ENCODE results near the gene PNPLA3.
A peak's percentile ranks its signal among the peaks of the same experiment; 100 is the strongest.

The PNPLA3 gene, protein sequence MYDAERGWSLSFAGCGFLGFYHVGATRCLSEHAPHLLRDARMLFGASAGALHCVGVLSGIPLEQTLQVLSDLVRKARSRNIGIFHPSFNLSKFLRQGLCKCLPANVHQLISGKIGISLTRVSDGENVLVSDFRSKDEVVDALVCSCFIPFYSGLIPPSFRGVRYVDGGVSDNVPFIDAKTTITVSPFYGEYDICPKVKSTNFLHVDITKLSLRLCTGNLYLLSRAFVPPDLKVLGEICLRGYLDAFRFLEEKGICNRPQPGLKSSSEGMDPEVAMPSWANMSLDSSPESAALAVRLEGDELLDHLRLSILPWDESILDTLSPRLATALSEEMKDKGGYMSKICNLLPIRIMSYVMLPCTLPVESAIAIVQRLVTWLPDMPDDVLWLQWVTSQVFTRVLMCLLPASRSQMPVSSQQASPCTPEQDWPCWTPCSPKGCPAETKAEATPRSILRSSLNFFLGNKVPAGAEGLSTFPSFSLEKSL

GRCh38 chr22:43923631-43924464 lies at the start of gene PNPLA3:
Gene PNPLA3 (plus strand): TSS chr22:43923805. CDS start chr22:43923912, 107 bp downstream.
- peak; percentile 95 for DNase-seq (ENCODE audit: low spot score)

DNA sequence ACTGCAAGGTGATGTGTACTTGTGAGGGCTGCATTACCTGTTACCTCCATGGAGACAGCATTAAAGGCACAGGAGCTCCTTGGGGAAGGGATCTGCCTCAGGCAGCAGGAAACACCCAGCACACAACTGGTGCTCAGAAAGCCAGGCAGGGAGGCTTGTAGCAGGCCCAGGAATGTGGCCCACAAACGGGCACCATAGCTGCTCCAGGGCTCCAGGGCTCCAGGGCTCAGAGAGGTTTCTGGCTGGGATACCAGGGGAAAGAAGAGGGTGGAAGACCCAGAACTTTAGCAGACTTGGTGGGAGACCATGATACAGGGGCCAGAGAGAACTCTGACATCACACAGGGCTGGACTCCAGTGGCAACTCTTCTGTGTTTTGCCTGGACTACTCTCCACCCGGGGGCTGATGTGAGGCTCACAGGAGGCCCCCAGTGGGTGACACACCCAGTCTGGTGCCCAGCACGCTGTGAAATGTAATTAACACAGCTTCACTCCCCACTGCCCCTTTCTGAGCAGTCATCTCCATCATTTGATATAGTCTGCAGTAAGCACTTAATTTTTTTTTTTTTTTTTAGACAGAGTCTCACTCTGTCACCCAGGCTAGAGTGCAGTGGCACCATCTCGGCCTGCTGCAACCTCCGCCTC lies 46.6 kb upstream of the PNPLA3 start:
- DNase-seq (ENCODE audit: low spot score): no peak

DNA sequence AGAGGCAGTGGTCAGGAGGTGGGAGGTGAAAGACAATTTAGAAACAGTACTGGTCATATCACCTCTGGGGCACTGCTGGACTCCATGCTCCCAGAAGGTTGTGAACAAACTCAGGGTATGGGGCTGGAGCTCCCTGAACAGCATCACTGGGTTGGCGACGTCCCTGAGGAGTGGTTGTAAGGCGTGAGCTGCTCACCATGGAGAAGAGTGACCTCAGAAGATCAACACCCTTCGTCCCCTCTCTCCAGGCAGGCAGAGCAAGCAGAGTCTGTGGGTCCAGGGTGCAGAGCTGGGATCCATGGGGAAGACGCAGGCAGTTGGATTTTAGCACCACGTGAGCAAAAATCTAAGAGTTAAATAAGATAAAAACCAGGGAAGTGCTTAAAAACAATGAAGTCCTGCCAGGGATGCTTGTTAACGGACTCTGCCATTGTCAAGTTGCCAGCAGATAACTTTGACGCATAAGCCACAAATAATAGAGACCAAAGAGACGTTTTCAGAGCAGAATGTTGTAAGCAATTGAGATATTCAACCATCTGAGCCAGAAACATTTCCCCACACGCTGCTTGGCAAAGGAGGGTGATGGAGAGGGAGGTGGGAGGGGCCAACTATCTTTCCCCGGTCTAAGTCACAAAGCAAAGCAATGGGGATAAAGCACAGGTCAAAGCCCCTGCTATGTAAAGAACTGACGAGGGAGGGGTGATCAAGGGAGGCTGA lies 45.4 kb upstream of the PNPLA3 start:
- DNase-seq (ENCODE audit: low spot score): no peak

- no peak for DNase-seq (ENCODE audit: low spot score)
These were observed 44.6 kb upstream of the PNPLA3 start for GRCh38 chr22:43878831-43879550.

GRCh38 chr22:43879901-43880540 lies 43.6 kb upstream of the PNPLA3 start:
- no peak for DNase-seq (ENCODE audit: low spot score)

DNA sequence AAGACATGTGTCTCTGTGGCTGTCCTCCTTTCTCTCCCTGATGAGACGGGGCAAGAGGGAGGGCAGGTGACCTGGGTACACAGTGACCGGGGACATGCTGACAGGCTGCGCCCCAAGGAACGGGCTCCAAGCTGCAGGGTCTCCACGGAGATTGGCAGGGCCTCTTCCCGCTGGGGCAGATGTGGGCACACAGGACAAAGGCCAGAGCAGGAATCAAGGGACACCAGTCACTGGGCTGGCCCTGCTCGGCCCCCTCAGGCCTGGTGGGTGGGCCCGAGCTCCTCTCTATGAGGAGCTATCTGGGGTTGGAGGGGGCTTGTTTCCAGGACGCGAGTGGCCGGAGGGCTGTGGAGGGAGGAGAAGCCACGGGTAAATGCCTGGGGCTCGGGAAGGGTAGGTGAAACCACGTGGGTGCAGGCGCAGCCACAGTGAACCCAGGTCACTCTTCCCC lies 43.0 kb upstream of the PNPLA3 start:
- DNase-seq (ENCODE audit: low spot score): no peak

DNA sequence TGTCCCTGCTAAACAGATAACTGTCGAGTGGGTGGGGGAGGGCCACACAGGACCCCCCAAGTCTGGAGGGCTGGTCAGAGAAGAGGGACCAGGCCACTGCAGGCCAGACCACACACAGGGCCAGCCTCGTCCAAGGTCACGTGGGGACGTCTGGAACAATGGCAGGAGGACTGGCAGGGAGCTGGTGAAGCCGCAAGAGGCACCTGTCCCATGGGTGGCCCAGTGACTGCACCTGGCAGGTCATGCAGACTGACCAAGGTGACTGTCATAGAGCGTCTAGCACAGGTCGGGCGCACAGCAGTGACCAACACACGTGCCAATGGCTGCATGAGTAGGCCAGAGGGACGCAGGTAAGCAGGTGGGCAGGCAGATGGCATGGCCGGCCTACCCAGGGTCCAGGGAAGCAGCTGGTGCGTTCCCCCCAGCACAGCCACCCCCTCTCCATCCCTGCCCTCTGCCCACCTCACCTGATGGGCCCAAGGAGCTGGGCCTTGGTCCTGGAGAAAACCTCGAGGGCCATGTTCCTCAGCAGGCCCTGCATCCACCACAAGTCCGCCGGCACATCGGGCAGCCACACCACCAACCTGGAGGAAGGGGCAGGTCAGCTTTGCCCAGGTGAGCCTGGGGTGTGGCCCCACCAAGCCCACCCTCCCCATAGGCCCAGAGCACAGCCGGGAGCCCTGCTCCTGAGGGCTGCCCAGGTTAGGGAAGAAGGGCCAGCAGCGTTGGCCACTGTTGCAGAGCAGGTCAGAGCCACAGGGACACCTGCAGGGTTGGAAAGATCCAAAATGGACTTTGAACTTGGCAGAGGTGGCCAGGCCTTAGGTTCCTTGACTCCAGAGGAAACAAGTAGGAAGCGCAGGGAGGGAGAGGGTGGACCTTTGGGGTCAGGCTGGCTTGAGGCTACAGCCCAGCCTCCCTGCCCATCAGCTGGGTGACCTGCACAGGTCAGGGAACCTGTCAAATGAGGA lies 42.2 kb upstream of the PNPLA3 start:
- DNase-seq (ENCODE audit: low spot score): no peak

- DNase-seq (ENCODE audit: low spot score): no peak
These were observed 41.4 kb upstream of the PNPLA3 start for GRCh38 chr22:43882122-43882767.

GRCh38 chr22:43883012-43883661 lies 40.5 kb upstream of the PNPLA3 start:
- DNase-seq (ENCODE audit: low spot score): peak; percentile 76

DNA sequence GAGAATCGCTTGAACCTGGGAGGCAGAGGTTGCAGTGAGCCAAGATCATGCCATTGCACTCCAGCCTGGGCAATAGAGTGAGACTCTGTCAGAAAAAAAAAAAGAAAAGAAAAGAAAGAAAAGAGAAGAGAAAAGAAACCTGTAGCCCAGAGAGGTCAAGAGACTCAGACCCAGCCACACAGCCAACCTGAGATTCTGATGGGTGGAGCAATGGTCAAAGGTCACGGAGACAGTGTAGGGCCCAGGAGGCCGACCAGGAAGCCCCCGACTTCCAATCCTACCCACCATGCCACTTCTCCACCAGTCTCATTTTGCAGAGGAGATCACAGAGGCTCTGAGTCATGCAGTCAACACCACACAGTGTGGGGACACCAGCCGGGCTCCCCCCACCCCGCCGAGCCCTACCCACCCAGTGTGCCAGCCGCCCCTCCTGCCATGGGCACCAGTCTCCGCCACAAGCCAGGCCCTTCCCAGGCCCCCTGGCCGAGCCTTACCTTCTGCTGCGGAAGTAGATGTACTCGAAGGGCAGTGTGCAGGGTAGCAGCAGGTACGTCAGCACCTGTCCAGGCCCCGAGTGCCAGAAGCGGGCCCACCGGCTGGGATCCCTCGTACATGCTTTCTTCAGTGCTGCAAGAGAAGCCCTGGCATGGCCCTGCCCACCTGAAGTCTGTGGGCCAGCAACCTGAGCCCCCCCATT lies 39.7 kb upstream of the PNPLA3 start:
- no peak for DNase-seq (ENCODE audit: low spot score)

- DNase-seq (ENCODE audit: low spot score): peak; percentile 84
These were observed 38.8 kb upstream of the PNPLA3 start for GRCh38 chr22:43884600-43885318.

DNA sequence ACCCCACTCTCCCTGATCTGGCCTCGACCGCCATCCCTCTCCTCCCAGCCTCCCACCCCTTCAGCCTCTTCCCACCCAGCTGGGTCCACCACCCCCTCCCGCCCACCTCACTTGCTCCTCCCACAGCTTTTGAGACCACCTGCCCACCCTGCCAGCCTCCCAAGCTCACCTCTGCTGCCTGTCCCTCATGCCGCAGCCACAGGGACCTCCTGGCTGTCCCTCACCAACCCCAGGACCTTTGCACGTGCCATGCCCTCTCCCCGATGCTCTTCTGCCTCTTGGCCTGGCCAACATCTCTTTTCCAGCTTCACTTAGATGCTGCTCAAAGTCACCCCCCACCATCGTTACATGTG lies 38.3 kb upstream of the PNPLA3 start:
- no peak for DNase-seq (ENCODE audit: low spot score)

GRCh38 chr22:43885786-43886185 lies 37.8 kb upstream of the PNPLA3 start:
- DNase-seq (ENCODE audit: low spot score): no peak

- peak; percentile 7 for DNase-seq (ENCODE audit: low spot score)
These were observed 37.4 kb upstream of the PNPLA3 start for GRCh38 chr22:43886231-43886630.

- no peak for DNase-seq (ENCODE audit: low spot score)
These were observed 36.2 kb upstream of the PNPLA3 start for GRCh38 chr22:43887391-43887790.

GRCh38 chr22:43888740-43889139 lies 34.9 kb upstream of the PNPLA3 start:
- DNase-seq (ENCODE audit: low spot score): no peak
